Peyer's patch (tissue), 4 donors: ENCODE measurements around the gene TNIK.

Experiments
- CTCF ChIP-seq, 6 experiments: fragments of 450-650 bp in 4 of 6; fragments of 200-600 bp in 2 of 6; sonication (generic) in 1 of 6; IDR thresholded peaks; one replicate each; pipeline ENCODE4 v1.5.1; 2017 to 2019; ENCODE audit warnings: antibody characterized with exemption in 6 of 6, mild to moderate bottlenecking in 3 of 6, moderate library complexity in 1 of 6
- POLR2A ChIP-seq, 2 donors: fragments of 450-650 bp; IDR thresholded peaks; one replicate each; pipeline ENCODE4 v1.5.1; 2017; ENCODE audit warnings: antibody characterized with exemption in 2 of 2, mild to moderate bottlenecking in 2 of 2, moderate library complexity in 2 of 2

DNA sequence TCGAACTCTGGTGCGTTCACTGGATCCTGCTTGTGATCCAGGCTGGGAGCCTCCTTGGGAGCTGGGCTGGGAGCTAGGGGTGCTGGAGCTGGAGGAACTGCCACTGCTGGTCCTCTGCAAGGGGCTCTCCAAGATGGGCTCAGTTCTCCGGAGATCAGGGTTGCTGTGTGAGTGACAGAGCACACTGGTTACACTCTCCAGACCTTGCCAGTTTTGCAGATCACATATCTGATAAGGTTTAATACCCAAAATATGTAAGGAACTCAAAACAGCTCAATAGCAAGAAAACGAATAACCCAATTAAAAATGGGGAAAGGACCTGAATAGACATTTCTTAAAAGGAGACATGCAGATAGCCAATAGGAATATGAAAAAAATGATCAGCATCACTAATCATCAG is 349.5 kb downstream of the TNIK start:
- TF ChIP-seq CTCF (IDR thresholded peaks at IDR 0.05) (no peak), POLR2A (IDR thresholded peaks at IDR 0.05) (no peak)
